ENCODE measurements around the gene ASTL. TPM values are rescaled to one million over a fixed set of nuclear protein-coding genes. Genes with fewer than 3 reads are reported as not detected.

ASTL gene
- total RNA-seq, 4 donors from 2014 or later, result not detected

DNA sequence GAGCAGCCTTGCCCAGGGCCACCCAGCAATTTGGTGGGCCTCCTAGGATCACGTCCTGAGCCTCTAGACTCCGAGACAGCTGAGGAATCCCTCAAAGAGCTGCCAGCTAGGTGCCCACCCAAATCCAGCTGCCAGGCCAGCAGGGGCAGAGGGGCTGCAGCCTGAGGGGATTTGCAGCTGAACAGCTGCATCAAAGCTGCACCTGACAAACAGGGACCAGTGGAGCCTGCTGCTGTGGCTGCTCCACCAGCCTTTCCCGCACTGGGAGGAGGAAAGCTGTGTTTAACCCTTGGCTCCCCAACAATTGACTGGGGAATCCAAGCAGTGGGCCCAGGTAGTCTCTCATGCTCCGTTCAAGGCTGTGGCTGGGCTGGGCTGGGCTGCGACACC, 30.2 kb downstream of the ASTL start:
- DNase-seq, result no peak
- Histone ChIP-seq H3K27ac (peak overlapping the region; percentile 13 to 74 (median 69)), H3K9me3 (no peaks in the 10 kb centered on the region), H3K36me3 (no peaks in the 10 kb centered on the region), H3K4me3 (no peak overlapping the region), H3K27me3 (peaks cover 0 to 4% (median 0%) of the 10 kb centered on the region in 3 donors), H3K4me1 (no peaks in the 10 kb centered on the region)
- no peak for ATAC-seq
- in situ Hi-C loops (cut with MboI; ENCODE audit: low sequenced_read_pairs in 4 of 4) (loop anchor here in 2 of 4 donors (25.0 kb wide), 1 partner anchor 96 kb away; no protein-coding TSS in a partner anchor), intact Hi-C loops (cut with DNase I; ENCODE audit: low total_unique reads) (no loop called here)
- TF ChIP-seq, protein P1, sequence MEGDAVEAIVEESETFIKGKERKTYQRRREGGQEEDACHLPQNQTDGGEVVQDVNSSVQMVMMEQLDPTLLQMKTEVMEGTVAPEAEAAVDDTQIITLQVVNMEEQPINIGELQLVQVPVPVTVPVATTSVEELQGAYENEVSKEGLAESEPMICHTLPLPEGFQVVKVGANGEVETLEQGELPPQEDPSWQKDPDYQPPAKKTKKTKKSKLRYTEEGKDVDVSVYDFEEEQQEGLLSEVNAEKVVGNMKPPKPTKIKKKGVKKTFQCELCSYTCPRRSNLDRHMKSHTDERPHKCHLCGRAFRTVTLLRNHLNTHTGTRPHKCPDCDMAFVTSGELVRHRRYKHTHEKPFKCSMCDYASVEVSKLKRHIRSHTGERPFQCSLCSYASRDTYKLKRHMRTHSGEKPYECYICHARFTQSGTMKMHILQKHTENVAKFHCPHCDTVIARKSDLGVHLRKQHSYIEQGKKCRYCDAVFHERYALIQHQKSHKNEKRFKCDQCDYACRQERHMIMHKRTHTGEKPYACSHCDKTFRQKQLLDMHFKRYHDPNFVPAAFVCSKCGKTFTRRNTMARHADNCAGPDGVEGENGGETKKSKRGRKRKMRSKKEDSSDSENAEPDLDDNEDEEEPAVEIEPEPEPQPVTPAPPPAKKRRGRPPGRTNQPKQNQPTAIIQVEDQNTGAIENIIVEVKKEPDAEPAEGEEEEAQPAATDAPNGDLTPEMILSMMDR (IDR thresholded peaks at IDR 0.05 in 4 of 5, conservative IDR thresholded peaks at IDR 0.05 in 1 of 5), result no peak
- TF ChIP-seq POLR2A (IDR thresholded peaks at IDR 0.05), result no peak

DNA sequence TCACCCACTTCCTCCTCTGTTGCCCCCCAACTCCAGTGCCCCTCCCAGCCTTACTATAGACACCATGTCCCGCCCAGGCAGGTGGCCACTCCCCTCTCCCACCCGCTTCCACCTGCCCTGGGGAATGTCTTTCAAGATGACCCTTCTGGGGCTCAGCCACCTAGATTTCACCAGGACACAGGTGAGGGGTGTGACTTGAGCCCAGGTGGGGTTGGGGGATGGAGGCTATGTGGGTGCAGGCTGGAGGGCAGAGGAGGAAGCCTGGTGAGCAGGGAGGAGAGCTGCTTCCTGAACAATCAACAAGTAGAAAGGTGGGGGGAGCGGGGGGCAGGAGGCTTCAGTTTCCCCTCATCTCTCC, 30.6 kb downstream of the ASTL start:
- ATAC-seq (no peak), DNase-seq (peak in 1 of 2 donors; percentile 6)
- TF ChIP-seq POLR2A (IDR thresholded peaks at IDR 0.05), result no peak
- in situ Hi-C loops (cut with MboI; ENCODE audit: low sequenced_read_pairs in 4 of 4) (loop anchor here in 2 of 4 donors (25.0 kb wide), 1 partner anchor 95 kb away; no protein-coding TSS in a partner anchor), intact Hi-C loops (cut with DNase I; ENCODE audit: low total_unique reads) (no loop called here)
- H3K36me3 ChIP-seq, result no peaks in the 10 kb centered on the region
- no peak overlapping the region for H3K4me3 ChIP-seq
- peaks cover 0 to 4% (median 0%) of the 10 kb centered on the region in 3 donors for H3K27me3 ChIP-seq
- no peaks in the 10 kb centered on the region for H3K9me3 ChIP-seq
- no peaks in the 10 kb centered on the region for H3K4me1 ChIP-seq
- H3K27ac ChIP-seq, result peak overlapping the region in 1 of 4 donors; percentile 68

DNA sequence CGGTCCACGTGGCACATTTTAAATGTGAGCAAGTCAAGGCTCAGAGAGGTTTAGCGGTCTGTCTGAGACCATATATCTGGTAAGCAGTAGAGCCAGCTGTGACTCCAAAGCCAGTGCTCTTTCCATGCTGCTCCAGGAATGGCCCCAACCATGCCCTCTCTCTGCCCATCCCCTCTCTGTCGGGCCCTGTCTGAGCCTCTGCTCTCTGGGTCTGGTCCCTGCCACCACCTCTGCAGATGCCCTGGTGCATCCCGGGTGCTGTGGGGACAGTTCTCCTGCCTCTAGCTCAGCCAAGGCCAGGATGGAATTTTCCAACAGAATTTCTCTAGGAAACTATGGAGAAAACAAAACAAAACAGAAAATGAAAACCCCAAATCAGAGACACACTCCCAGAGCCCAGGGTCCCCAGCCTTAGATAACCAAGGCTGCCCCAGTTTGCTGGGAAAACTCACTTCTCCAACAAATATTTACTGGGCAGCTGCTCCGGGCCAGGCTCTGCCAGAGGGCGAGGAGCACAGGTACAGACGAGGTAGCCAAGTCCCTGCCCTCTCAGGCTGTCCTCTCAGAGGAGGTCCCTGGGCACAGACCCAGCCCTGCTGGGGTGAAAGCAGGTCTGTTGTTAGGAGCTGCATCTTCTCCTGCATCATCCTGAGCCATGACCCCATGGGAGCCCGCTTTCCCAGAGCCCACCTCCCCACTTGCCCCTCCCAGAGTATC, 31.2 kb downstream of the ASTL start:
- peaks cover 0 to 4% (median 0%) of the 10 kb centered on the region in 3 donors for H3K27me3 ChIP-seq
- no peaks in the 10 kb centered on the region for H3K4me1 ChIP-seq
- H3K4me3 ChIP-seq, result no peak overlapping the region
- no peaks in the 10 kb centered on the region for H3K36me3 ChIP-seq
- H3K27ac ChIP-seq, result peak overlapping the region in 1 of 4 donors; percentile 68
- ATAC-seq, result no peak
- no peak for TF ChIP-seq POLR2A (IDR thresholded peaks at IDR 0.05)
- TF ChIP-seq, protein P1 (IDR thresholded peaks at IDR 0.05 in 4 of 5, conservative IDR thresholded peaks at IDR 0.05 in 1 of 5), result no peak
- in situ Hi-C loops (cut with MboI; ENCODE audit: low sequenced_read_pairs in 4 of 4) (loop anchor here in 2 of 4 donors (25.0 kb wide), 1 partner anchor 95 kb away; no protein-coding TSS in a partner anchor), intact Hi-C loops (cut with DNase I; ENCODE audit: low total_unique reads) (no loop called here)
- H3K9me3 ChIP-seq, result no peaks in the 10 kb centered on the region
- DNase-seq, result peak in 1 of 2 donors; percentile 8

DNA sequence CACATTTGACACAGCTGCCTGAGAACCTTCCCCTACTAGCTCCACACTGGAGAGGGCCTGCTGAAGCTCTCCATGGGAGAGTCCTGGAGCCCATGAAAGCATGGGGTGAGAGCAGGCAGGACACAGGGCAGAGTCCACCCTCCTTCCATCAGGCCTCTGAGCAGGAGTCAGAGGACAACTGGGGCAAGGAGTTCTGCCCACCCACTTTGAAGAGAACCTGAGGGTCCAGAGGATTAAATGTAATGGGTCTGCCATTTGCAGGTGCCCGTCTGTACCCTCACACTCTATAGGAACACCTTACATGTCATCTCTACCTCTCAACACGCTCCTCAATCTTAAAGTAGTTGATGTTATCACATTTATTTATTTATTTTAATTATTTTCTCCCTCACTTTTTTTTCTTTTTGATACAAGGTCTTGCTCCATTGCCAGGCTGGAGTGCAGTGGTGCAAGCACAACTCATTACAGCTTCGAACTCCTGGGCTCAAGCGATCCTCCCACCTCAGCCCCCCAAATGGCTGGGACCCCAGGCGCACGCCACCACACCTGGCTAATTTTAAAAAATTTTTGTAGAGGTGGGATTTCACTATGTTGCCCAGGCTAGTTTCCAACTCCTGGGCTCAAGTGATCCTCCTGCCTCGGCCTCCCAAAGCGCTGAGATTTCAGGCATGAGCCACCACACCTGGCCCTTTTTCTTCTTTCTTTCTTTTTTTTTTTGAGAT, 32.1 kb downstream of the ASTL start:
- no peak overlapping the region for H3K4me3 ChIP-seq
- H3K9me3 ChIP-seq, result no peaks in the 10 kb centered on the region
- ATAC-seq, result no peak
- no peak for TF ChIP-seq POLR2A (IDR thresholded peaks at IDR 0.05)
- TF ChIP-seq, protein P1 (IDR thresholded peaks at IDR 0.05 in 4 of 5, conservative IDR thresholded peaks at IDR 0.05 in 1 of 5), result no peak
- no peak overlapping the region for H3K27ac ChIP-seq
- intact Hi-C loops (cut with DNase I; ENCODE audit: low total_unique reads) (no loop called here), in situ Hi-C loops (cut with MboI; ENCODE audit: low sequenced_read_pairs in 4 of 4) (loop anchor here in 2 of 4 donors (25.0 kb wide), 1 partner anchor 94 kb away; no protein-coding TSS in a partner anchor)
- peaks cover 0 to 4% (median 0%) of the 10 kb centered on the region in 3 donors for H3K27me3 ChIP-seq
- H3K4me1 ChIP-seq, result no peaks in the 10 kb centered on the region
- DNase-seq, result peak in 1 of 2 donors; percentile 6
- no peaks in the 10 kb centered on the region for H3K36me3 ChIP-seq

All from gastrocnemius medialis (tissue), 4 donors.